DMS153 (cell line): ENCODE measurements around the gene SMAP1.

Experiments used
- DNase-seq: peaks from one replicate; lab custom pipeline; 2025; lab: John Stamatoyannopoulos, UW

SMAP1 gene

DNA sequence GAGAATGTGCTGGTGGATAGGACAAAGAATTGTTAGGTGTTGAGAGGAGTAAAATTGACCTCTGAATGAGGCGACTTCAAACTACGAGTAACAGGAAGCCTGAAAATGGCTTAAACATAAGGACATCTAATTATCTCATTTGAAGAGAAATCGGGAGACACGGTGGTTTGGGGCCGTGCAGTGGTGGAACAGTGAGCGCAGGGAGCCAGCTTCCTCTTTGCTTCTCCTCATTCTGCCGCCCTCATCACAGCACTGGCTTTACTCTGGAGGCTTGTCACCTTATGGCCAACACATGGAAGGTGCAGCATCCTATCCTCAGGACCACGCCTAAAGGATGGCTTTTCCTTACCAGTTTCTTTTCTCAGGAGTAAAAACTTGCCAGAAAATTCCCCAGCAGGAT, 174.9 kb downstream of the SMAP1 start:
- DNase-seq = no peak

DNA sequence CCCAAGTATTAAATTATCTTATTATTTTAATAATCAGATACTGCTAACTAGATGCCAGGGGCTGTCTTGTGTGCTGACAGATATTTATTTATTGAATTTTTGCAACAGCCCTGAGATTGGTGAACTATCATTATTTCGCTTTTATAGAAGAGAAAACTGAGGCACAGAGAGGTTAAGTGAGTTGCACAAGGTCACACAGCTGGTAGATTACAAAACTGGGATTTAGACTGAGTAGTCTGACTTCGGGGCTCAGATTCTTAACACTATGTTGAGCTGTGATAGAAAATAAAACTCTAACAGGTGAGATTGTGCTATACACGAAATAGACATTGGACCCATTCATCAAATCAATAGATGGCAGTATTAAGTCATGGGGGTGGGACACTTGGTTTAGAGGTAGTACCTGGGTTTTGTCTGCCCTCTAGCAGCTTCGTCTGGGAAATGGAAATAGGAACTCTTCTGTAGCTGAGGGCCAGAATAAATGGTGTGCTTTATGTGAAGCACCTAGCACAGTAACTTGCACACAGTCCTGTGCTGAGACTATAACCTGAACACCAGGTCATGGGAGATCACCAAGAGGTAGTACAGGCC, 175.7 kb downstream of the SMAP1 start:
- no peak for DNase-seq

DNA sequence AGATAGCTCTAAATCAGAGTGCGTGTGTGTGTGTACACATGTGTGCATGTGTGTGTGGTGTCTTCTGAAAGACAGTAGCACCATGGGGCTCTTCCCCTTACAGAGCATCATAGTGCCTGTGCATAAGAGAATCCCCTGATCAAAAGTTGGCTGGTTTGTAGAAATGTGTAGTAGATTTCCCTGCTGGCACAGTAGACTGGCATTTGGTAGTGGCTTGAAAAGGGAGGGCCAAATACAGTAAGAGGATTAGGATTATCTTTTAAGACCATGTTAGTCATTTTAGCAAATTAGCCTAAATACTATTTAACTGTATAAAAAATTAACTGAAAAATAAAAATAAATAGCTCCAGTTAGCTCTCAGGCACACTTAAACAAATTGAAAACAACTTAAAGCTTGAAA, 176.6 kb downstream of the SMAP1 start:
- DNase-seq = no peak

DNA sequence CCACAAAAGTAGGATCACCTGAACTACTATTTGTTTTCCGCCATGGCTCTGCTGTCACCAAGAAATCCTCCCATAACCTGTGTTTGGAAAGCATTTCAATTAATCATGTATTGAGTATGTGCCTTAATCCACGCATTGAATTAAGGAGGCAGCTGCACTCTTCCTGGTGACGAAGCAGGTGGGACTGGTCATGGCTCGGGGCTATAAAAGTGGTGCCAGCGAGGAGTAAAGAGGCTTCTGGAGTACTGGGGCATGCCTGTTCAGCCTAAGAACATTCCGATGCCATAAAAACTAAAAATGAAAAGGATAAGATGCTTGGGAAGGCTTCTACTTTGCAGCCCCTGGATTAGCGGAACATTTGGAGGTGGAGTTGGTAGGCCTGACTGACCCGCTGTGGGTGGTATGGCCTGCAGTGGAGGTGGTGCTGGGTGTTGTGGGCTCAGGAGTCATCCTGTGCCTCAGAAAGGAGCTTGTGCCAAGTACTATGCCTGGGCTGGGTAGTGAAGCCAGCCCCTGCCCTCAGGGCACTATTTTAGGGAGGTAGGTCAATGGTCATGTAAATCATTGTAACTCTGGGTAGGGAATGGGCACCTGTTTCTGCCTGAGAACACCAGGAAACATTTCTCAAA, 178.6 kb downstream of the SMAP1 start:
- peak; percentile 36 for DNase-seq

DNA sequence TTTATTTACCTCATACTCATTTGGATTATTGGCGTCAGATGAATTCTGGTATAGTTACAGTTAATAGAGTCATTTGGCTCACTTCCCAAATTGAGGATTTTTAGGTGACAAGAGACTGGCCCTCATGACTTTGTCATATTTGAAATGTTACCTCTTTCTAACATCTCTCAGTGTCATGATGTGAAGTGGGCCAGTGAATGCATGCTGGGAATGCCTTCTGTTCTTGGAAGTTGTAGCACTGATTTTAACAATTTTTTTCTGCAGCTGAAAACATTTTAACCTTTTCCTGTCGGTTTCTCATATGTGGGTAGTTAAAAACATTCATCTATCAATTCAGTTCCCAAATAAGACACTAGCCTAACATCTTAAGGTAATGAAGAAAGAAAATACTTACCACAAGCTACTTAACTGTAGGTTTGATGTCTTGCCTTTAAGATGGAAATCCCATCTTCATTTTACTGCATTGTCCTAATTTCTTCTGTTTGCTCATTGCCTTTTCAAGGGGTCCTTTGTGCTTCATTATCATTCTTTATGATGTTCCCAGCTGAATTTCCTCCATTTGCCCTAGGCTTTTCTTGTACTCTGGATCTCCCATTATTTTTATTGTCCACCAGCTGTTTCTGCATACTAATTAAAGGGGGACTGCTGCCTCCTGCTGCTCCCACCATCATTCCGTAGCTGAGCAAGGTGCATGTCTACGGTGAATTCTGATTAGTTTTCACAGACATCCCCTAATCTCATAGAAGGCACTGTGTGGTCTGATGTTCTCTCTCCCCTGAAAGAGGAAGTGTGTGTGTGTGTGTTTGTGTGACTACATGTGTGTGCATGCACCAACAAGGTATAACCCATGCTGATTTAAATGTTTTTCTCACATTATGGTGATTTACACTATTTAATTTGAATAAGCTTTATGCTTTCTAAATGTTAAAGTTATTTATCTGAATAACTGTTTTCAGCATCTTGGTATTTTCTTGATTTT, 179.7 kb downstream of the SMAP1 start:
- no peak for DNase-seq

DNA sequence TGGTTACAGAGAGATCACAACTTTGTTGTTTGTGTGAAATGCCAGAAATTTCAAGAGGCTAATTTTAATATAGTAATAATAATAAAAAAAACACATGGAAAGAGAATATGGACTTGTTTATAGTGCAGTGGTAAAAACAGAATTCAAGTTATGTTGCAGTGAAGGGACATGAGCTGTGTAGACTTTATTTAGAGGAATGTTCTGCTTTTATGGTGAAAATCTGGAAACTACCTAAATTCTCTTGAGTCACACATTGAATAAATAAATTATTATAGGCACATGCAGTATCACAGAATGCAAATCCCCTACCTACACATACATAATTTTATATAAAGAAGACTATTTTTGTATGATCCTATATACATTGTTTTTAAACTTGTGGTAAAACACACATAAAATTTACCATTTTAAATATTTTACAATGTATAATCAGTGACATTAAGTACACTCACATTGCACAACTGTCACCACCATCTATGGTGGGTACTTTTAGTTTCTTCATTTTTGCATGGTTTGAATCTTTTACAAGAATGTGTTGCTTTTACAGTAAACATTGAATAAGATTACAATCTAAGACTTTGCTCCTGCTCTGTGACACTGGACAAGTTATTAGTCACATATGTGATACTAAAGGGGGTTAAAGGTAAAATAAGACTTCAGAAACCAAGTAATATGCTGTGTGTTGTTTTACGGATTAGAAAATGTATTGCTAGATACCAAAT, 181.8 kb downstream of the SMAP1 start:
- DNase-seq = no peak

DNA sequence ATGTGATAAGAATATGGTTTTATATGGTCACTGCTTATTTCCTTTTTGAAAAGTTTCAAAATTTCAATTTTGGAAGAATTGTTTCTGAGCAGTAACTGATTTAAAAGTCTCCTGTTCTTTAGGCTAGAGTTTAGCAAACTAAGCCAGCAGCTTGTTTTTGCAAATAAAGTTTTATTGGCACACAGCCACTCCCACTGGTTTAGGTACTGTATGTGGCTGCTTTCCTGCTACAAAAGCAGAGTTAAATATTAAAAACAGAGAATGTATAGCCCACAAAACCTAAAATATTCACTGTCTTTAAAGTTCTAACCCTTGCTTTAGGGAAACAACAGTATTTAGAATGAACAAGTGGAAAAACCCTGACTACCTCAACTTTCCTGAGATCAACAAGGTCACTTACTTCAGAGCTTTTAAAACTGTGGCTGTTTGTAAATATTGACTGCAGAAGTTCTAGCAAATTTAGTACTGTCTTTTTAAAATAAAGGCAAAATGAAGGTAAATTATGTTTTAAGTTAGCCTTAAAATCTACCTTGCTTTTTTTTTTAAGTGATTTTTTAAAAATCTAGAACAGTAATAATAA, 185.1 kb downstream of the SMAP1 start:
- DNase-seq = no peak

DNA sequence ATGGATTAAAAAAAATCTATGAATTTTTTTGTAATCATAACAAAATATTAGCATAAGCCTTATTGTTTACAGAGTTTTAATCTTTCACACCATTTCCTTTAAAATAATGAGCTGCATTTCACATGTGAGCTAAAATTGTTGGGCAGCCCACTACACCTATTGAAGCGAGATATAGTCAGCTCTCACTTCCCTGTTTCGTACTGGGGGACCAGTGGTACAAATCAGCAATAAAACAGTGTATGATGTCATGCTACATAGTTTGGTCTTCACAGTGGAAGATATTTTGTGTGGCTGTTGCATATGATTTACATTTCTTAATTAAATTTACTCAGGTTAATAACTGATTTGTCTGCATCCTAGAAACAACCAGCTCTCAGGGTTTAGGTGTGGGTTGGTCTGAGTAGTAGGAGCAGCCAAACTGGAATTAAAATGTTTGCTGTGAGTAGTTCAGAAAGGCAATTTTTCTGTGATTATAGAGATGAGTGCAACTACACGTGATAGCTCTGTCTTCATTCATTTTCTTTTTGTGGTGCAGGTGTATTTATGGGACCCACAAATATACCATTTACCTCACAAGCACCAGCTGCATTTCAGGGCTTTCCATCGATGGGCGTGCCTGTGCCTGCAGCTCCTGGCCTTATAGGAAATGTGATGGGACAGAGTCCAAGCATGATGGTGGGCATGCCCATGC, 189.8 kb downstream of the SMAP1 start:
- DNase-seq = no peak

DNA sequence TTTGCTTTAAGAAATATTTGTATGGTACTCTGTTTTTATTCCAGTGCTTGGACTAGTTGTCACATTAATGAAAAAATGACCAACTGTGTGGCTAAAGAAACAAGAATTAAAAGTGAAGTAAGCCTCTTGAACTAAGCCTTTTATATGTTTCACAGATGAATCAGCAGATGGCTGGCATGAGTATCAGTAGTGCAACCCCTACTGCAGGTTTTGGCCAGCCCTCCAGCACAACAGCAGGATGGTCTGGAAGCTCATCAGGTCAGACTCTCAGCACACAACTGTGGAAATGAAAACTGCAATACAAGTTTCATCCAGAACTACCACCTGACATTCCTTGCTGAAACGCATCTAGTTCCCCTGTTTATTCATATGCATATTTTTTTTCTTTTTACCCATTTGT, 192.4 kb downstream of the SMAP1 start:
- no peak for DNase-seq

DNA sequence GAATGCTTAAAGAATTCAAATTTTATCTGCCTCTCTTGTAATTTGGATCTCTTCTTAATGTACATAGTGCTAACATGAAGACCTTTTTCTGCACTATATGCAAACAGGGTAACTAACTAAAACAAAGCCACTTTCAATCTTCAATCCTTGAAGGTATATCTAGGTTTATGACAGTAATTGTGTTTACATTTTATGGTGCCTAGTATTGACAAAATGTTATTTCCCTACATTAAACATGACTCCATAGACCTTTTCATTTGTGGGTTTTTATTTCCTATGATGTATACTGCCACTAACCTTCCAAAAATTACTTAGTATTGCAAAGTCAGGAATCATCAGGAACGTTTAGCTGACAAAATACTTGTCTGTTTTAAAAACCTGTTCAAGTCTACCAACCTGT, 193.2 kb downstream of the SMAP1 start:
- DNase-seq = no peak

DNA sequence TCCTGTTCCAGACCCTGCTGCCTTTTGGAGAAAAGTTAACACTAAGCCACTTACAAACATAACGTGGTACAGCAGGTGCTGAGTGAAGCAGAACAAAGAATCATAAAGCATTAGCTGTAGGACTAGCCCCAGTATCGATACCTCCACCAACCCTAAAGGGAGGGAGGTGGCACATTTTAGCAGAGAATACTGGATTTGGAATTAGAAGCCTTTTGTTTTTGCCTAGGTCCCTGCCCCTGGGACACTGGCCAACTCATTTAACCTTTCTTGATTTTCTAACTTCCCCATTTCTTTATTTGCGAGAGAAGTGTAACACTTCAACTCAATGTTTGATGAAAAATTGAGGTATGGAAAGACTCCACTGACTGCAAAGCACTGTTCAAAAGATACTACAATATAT, 195.7 kb downstream of the SMAP1 start:
- DNase-seq = no peak

DNA sequence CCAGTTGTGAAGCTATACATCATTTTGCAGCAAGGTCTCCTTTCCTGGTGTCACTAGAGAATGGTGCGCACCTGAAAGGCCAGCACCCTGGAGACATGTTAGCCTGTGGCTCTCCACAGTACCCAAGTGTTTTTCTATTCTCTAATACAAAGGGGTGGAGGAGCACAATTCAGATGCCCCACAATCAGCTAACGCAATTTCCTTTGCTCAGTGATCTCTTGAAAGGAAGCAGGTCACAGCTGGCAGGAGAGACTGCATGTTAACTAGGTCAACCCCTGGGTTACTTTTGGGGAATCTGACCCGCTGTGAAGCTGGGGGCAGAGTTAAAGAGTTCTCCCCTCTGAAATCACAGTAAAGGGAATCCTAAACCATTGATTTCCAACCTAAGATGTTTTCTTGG, 196.7 kb downstream of the SMAP1 start:
- DNase-seq = no peak

DNA sequence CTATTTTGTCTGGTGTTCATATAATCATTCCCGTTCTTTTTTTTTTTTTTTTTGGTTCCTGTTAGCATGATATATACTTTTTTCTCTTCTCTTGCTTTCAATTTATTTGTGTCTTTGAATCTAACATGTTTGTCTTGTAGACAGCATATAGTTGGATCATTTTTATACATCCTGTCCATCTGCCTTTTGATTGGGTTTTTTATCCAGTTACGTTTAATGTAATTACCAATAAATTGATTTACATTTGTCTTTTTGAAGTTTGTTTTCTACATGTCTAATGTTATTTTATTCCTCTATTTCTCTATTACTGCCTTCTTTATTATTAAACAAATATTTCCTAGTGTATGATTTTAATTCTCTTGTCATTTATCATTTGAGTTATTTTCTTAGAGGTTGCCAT, 204.8 kb downstream of the SMAP1 start:
- DNase-seq = no peak

DNA sequence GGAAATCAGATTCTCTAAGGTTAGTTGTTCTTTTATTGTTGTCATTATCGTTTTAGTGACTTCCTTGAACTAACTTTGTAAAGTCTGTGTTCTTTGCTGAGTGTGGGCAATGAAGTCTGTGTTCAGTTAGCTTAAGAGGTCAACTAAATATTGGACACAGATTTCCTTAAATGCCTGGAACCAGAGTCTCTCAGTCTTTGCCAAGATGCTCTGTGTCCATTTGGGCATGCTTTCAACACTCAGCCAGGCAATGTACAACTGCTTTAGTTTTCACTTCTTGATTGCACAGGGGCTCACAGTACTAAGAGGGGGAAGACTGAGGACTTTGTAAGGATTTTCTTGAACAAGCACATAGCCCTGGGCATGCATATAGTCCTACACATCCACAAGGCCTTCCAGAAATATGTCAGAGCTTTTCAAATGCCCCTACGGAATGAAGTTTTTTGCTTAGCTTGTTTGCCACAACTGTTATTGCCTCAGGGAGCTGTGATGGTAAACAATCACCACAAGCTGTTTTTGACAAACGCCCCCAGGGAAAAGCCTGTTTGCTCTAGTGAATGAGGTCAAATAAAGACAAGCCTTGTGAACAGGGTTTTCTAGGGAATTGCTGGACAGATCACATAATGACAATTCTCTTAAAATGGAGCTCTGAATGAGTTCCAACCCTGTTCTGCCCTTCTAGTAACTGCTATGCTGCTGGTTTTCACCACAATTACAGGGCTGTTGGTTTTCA, 206.7 kb downstream of the SMAP1 start:
- DNase-seq = no peak

DNA sequence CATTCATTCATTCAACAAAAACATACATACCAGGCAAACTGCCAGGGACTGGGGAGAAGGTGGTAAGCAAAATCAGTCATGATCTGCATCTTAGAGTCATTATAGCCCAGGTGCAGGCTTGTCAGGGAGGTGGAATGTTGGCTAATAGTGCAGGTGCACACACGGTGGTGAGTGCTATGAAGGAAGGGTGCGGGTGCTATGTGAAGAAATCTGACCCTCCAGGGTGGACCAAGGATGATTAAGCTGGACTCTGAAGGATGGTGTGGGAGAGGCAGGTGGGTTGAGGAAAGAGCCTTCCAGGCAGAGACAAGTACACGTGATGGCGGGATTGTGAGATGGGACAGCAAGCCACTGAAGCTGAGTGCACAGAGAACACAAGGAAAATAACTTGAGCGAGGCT, 211.8 kb downstream of the SMAP1 start:
- DNase-seq = no peak

DNA sequence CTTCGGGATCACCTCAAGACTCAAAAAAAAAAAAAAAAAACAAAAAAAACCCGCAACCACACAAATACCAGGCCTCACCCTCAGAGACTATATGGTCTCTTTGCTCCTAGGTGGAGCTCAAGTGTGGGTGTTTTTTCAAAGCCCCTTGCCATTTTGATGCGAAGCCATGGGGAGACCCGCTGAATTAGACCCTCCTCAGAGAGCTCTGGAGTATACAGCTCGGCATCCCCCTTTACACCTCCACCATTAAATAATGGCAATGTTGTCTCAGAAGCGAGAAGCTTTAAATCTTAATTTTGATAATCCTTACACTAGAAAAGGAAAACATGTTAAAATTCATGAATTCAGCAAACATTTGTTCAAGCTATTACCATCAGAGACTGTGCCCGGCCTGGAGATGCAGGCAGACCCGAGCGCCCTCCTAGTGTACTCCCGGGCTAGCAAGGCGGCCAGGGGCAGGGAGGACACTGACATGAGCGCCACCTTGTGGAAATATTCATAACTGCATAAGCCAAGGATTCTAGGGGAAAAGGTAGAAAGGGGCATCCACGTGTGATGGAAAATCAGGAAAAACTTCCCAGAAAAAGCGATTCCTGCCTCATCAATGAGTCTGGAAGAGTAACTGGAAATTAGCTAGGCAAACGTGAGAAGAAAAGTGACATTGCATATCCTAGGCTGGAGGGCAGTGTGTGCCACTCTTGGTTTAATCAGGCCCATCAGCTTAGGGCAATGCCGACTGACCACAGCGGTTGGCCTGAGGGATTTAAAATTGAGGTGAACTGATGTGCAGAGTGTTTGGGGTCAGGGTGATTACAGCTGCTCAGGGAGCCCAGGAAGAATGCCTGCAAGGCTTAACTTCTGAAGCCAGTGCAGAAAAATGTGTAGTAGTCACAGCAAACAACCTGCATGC, 216.6 kb downstream of the SMAP1 start:
- DNase-seq = peak; percentile 27

DNA sequence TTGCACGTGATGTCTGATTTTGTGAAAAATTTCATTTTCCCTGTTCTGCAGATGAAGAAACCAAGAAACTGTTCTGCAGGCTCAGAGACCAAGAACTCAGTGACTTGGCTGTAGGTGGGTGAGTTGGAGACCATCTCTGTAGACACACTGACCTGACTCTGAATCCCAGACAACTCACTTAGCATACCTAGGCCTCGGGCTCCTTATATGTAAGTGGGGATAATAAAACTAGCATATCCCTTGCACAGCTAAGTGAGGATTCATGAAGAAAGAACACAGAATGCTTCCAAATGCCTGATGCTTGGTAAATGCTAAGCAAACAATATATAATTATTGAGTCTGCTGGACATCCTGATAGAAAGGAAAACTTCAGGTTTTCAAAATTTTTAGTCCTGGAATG, 218.4 kb downstream of the SMAP1 start:
- DNase-seq = no peak

DNA sequence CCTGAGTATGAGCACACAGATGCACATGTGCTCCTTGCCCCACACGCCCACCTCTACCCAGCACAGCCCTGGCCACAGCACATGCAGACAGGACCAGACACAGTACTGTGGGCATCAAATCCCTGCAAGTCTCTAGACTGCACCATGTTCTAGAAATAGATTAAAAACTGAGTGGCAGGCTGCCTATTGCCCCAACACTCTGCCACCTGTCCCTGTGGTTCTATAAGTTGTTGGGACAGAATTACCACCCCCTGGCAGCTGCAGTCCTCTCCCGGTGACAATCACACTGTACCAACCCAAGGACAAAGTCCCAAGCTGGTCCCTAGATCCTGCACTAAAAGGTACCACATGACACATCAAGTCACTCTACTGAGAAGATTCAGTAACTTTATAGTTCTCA, 219.0 kb downstream of the SMAP1 start:
- no peak for DNase-seq

DNA sequence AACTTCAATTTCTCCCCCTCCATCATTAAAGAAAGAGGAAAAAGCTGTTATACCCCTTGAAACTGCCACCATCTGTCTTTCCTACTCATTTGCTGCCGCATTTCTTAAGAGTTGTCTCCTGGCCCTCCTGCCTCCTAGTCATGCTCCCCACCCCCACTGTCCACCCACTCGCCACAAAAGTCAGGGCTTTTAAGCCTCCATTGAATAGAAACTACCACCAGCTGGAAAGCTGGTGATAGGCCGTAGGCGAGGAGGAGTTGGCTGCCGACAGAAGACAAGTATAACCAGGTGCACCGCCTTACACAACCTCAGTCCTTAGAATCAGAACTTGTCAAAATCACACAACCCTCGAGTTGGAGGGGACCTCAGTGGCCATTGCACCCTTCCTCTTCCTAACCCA, 221.6 kb downstream of the SMAP1 start:
- DNase-seq = no peak

DNA sequence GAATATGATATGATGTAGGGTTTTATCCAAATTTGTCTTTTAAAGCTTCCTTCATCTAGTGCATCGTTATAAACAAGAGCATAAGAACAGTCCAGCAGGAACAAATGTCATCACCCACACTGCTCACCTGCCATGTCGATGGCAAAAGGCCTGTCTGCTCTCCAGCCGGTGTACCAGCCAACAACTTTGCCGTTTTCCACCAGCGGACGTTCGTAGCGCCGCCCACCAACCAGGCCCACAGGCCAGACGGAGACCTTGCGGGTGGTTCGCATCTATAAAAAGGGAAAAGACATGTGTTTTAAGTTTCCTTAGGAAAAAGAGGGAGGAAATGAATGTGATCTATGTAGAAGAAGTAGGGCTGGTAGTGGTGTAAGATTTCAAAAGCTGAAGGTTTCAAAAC, 226.3 kb downstream of the SMAP1 start:
- DNase-seq = no peak
